ENCODE results near the gene SORCS3.
"Not testable (repeated sequence)": the region's sequence is repeated elsewhere in the genome, so short reads cannot be mapped to it uniquely, and the experiment has no call there.

SORCS3 gene

DNA sequence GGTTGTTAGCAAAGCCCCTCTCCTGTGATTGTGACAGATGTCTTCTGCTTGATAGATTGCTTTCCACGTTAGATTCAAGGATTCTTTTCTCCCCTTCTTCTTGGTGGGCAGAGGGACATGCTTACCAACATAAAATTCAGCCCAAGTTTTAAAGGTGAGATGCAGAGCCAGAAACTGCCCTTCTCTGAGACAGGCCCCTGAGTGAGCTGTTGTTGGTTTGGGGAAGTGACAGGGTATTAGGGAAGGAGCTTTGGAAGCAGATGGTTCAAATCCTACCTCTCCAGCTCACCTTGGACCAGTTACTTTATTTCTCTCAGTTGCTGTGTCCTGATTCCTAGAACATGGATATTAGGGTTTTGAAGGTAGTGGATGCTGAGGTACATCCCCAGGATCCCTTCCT lies 53.0 kb downstream of the SORCS3 start:
- no peak for DNase-seq

GRCh38 chr10:104703262-104703661 lies 62.2 kb downstream of the SORCS3 start:
- not testable (repeated sequence) for DNase-seq

- DNase-seq: no peak
These were observed 65.8 kb downstream of the SORCS3 start for GRCh38 chr10:104706886-104707285.

DNA sequence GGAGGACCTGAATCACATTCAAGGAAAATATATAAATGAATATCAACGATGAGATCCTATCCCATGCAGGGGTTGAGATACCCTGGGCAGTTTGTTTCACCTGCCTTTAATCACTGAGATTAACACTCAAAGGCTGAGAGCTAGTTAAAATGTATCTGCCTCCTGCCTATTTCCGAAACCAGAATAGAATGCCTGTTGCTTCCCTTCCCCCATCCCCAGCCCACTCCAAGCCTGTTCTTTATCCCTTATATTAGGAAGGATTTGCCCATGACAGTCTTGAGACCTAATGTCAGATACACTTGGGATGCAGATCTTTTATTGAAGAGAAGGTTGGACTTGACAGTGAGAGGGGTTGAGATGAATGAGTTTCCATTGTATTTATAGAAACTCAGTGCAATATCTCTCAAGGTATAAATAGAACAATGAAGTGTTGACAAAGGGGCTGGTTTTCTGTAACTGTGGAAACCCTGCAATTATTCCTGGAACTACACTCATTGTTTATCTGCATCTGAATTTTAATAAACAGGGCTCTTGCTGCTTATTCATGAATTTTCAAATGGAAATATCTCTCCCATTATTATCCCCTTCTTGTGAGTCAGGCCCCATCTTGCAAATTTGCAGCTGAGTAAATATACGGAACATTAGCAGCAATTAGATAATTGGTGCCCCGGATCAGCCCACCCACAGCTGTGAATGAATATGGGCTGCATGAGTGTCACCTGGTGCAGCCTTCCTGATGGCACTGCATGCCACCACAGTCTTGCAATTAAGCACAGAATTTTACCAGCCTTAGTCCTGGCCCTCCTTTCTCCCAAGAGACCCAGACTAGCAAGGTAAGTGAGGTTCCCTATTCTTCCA lies 66.7 kb downstream of the SORCS3 start:
- no peak for DNase-seq

- no peak for DNase-seq
These were observed 70.2 kb downstream of the SORCS3 start for GRCh38 chr10:104711302-104711721.

GRCh38 chr10:104730593-104730992 lies 89.5 kb downstream of the SORCS3 start:
- not testable (repeated sequence) for DNase-seq

DNA sequence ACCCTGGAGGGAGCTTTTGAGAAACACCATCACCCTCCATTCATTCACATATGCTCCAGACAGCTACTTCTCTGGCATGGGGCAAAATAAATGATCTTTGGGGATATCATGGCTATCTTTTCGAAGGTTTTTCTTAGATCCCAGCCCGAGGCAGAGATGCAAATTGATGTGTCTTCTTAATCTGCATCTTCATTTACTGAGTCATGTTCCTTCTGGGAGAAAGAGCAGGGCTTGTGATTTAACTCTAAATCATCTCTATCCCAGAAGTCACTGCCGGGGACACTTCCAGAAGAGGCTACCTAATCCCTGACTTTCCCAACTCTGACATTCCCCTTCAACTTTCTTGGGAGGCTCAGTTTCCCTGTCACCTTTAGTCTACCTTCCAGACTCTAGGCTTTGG lies 90.1 kb downstream of the SORCS3 start:
- DNase-seq: no peak

- no peak for DNase-seq
These were observed 91.1 kb downstream of the SORCS3 start for GRCh38 chr10:104732222-104732621.

GRCh38 chr10:104734433-104734832 lies 93.3 kb downstream of the SORCS3 start:
- DNase-seq: no peak

DNA sequence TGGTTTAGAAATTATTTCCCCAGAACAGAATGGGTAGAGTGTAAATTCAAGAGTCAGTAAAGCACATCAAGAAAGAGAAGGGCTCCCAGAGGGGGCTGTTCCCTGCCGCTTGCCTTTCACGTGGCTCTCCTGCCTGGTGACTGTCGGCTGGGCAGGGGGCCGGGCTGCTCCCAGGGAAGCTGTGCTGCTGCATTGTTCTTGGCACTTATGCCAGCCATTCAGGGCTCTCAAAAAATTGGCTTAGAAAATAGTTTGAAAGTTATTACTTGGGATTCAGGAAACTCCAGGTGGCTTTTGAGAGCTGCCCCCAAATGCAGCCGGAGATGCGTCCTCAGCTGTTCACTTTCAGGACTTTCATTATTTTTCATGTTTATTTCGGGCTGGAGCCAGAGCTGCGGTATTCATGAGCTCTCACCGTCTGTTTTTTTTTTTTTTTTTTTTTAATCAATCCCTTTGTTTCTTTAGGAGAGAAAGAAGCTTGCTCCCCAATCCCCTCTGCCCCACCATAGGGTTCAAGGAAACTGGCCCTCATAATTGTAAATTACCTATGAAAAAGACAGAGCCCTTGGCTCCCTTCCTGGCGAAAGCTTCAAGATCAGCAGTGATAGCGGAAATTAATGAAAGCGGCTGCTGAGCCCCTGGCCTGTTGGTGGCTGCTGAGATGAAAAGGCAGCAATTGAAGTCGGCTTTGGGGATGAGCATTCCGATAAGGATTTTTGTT lies 94.1 kb downstream of the SORCS3 start:
- no peak for DNase-seq

GRCh38 chr10:104735757-104736391 lies 94.8 kb downstream of the SORCS3 start:
- DNase-seq: no peak

GRCh38 chr10:104741127-104741526 lies 100.0 kb downstream of the SORCS3 start:
- no peak for DNase-seq

GRCh38 chr10:104744052-104744451 lies 103.0 kb downstream of the SORCS3 start:
- DNase-seq: no peak

GRCh38 chr10:104750291-104750690 lies 109.2 kb downstream of the SORCS3 start:
- no peak for DNase-seq

- no peak for DNase-seq
These were observed 121.7 kb downstream of the SORCS3 start for GRCh38 chr10:104762793-104763192.

DNA sequence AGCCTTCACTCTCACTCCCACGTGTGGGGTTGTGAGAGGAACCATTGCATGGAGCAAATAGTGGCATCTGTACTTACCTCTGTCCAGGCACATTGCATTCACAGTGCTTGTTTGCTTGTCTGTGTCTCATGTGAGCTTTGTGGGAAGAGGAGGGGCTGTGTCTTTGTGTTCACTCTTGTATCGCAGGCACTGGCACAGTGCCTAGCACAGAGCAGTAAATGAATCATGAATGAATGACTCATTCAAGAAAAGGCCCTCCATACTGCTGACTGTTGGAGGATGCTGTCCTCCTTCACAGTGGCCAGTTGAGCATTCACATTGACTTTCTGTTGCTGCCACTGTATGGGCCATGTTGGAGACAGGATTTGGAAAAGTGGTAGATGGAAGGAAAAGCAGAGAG lies 125.3 kb downstream of the SORCS3 start:
- no peak for DNase-seq

- no peak for DNase-seq
These were observed 126.2 kb downstream of the SORCS3 start for GRCh38 chr10:104767282-104767681.

DNA sequence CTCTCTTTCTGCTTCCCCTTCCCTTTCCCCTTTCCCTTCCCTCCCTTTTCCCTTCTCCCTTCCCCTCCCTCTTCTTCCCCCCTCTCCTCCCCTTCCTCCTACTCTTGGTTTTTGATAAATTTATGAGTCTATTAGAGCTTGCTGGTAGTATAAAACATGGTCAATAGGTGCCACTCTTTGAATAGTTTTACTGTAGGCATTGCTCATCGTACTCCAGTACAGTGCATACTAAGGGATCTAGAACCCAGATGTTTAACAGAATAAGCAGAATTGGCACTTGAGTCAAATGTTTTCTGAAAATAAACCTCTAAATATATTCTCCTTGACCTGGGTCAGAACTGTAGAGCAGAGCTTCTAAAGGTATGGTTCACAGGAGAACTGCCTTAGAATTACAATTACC lies 126.7 kb downstream of the SORCS3 start:
- DNase-seq: no peak

GRCh38 chr10:104773105-104773504 lies 132.0 kb downstream of the SORCS3 start:
- no peak for DNase-seq

DNA sequence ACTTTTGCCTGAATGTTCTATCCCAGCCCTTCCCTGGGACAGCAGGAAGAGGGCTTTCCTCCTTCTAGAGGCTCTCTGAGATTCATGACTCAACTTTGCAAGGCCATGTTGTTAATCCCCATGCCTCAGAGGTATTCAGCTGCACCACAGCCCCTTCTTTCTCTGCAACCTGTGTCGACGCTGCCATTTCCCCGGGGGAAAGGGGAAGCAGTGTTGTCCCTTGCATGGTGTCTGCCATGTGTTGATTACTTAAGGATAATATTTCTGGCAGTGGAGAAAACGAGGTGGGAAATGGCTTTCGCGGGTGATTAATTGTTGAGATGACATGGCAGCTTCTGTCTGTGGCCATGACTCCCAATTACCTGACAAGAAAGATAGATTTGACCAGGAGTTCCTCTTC lies 133.1 kb downstream of the SORCS3 start:
- no peak for DNase-seq

DNA sequence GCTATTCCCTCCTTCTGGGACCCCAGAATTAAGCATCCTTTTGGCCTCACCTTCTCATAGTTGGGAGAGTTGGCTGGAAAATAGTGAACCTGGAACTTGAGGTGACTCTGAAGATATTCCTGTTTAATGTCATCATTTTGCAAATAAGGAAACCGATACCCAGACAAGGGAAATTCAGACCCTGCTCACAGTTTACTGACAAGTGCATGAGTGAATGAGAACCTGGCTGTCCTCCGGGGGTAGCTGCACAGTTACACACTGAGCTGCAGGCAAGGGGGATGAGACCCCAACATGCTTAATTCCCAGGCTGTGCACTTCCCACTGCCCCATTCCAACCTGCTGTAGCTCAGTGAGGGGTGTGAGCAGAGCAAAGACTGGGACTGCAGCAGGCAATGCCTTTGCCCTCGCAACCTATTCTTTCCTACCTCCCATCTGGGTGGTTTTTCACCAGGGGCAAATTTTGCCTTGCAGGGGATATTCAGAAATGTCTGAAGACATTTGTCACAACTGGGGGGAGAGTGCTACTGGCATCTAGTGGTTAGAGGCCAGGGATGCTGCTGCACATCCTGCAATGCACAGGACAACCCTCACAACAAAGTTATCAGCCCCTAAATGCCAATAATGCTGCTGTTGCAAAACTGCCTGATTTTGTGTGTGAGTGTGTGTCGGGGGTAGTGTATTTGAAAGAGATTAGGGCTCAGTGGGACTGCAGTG lies 136.2 kb downstream of the SORCS3 start:
- no peak for DNase-seq

DNA sequence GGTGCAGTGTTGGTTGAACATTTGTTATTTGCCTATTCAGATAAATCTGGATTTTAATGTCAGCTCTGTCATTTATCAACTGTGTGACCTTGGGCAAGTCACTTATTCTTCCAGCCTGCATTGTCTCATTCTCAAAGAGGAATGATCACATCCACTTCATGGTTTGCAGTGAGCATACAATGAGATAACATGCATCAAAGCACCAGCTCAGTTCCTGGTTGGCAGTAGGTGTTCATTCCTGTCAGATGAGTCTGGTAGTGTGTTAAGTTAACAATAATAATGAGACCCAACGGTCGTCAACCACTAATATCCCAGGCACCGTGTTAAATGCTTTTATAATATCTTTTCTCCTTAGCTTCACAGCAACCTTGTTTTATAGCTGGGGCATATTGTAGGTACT lies 137.3 kb downstream of the SORCS3 start:
- no peak for DNase-seq

GRCh38 chr10:104779701-104780100 lies 138.6 kb downstream of the SORCS3 start:
- DNase-seq: no peak
